GOT3 (cell line): ENCODE measurements around the gene CLEC18B.
A peak's percentile ranks its signal among the peaks of the same experiment; 100 is the strongest.
"Not testable (repeated sequence)": the region's sequence is repeated elsewhere in the genome, so short reads cannot be mapped to it uniquely, and the experiment has no call there.

Experiments used
- DNase-seq: peaks from one replicate; lab custom pipeline; 2025; ENCODE audit warnings: mixed read lengths; lab: John Stamatoyannopoulos, UW

The CLEC18B gene

GRCh38 chr16:74406600-74407361 lies 14.5 kb downstream of the CLEC18B start:
- not testable (repeated sequence) for DNase-seq

GRCh38 chr16:74404148-74404933 lies 16.9 kb downstream of the CLEC18B start:
- not testable (repeated sequence) for DNase-seq

DNA sequence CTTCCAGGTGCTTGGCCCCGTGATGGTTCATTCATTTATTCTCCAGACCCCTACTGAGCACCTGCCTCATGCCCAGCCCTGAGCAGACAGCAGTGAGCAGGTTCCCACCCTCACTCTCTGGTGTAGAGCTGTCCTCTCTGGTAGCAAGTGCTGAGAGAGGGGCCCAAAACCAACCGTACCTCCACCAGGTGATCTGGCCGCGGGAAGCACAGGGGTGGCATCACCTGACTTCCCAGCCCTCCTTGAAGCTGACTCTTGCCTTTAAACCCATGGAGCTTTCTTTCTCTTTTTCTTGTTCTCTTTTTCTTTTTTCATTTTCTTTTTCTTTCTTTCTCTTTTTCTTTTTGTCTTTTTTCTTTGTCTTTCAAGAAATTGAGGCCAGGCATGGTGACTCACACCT lies 21.0 kb downstream of the CLEC18B start:
- DNase-seq: not testable (repeated sequence)

GRCh38 chr16:74398212-74398895 lies 22.9 kb downstream of the CLEC18B start:
- not testable (repeated sequence) for DNase-seq

- DNase-seq: not testable (repeated sequence)
Measured at GRCh38 chr16:74396521-74397017, 24.7 kb downstream of the CLEC18B start.

GRCh38 chr16:74394604-74395003 lies 26.7 kb downstream of the CLEC18B start:
- not testable (repeated sequence) for DNase-seq

DNA sequence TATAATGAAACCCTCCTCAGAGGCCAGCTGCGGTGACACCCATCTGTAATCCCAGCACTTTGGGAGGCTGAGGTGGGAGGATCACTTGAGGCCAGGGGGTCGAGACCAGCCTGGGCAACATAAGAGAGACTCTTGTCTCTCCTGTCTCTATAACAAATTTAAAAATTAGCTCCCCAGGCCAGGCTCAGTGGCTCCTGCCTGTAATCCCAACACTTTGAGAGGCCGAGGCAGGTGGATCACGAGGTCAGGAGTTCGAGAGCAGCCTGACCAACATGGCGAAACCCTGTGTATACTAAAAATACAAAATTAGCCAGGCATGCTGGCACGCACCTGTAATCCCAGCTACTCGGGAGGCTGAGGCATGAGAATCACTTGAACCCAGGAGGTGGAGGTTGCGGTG lies 27.1 kb downstream of the CLEC18B start:
- DNase-seq: not testable (repeated sequence)

DNA sequence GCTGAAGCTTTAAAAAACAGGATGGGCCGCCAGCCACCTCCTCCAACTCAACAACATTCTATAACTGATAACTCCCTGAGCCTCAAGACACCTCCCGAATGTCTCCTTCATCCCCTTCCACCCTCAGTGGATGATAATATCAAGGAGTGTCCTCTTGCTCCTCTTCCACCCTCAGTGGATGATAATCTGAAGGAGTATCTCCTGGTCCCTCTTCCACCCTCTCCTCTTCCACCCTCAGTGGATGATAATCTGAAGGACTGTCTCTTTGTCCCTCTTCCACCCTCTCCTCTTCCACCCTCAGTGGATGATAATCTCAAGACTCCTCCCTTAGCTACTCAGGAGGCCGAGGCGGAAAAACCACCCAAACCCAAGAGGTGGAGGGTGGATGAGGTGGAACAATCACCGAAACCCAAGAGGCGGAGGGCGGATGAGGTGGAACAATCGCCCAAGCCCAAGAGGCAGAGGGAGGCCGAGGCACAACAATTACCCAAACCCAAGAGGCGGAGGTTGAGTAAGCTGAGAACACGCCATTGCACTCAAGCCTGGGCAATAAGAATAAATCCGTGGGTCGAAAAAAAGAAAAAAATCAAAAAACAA lies 29.7 kb downstream of the CLEC18B start:
- not testable (repeated sequence) for DNase-seq

- DNase-seq: not testable (repeated sequence)
Measured at GRCh38 chr16:74382339-74383034, 38.8 kb downstream of the CLEC18B start.

- not testable (repeated sequence) for DNase-seq
Measured at GRCh38 chr16:74373847-74374184, 47.5 kb downstream of the CLEC18B start.

DNA sequence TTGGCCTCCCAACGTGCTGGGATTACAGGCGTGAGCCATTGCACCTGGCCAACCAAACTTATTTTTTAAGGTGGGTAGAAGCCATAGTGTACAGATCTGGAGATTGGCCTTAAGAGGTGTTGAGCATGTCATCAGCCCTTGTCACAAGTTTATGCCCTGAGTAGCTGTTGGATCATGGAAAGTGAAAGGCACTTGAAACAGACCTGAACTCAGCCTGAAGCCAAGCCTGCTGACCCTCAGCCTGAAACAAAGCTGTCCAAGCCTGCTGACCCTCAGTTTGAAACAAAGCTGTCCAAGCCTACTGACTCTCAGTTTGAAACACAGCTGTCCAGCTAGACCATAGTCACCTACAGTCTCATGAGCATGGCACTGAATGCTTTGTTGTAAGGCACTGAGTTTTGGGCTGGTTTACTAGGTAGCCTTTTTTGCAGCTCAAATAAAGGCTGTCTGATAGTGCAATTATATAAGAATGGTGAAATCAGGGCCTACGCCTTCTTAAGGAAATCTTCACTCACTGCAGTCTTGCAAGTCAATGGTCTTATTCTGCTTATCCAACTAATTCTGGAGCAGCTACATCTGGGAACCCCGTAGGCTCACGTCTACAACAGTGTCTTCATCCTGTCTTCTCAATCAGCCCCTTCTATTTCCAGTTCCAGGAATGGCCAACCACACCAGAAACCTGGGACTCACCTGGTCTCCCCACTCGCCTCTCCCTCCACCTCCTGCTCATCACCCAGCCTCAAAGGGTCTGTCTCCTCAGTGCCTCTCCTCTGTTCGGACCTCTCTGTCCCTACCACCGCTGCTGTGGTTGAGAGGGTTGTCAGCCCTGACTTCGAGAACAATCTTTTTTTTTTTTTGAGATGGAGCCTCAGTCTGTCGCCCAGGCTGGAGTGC lies 48.1 kb downstream of the CLEC18B start:
- DNase-seq: no peak

- no peak for DNase-seq
Measured at GRCh38 chr16:74372369-74372768, 48.9 kb downstream of the CLEC18B start.

- DNase-seq: not testable (repeated sequence)
Measured at GRCh38 chr16:74370338-74371135, 50.7 kb downstream of the CLEC18B start.

- peak; percentile 94 for DNase-seq
Measured at GRCh38 chr16:74368002-74368911, 53.0 kb downstream of the CLEC18B start.

- not testable (repeated sequence) for DNase-seq
Measured at GRCh38 chr16:74367469-74368001, 53.7 kb downstream of the CLEC18B start.

GRCh38 chr16:74361646-74362610 lies 59.4 kb downstream of the CLEC18B start:
- DNase-seq: not testable (repeated sequence)
